Uterus (tissue), 2 donors: Measurements from ENCODE around the gene SRSF4.

Experiments used
- CTCF ChIP-seq, 4 experiments: fragments of 200-600 bp in 2 of 4; fragments of 450-650 bp in 2 of 4; sonication (generic) in 2 of 4; IDR thresholded peaks; one replicate each; pipeline ENCODE4 v1.5.1; 2016 to 2019; ENCODE audit warnings: antibody characterized with exemption in 4 of 4, mild to moderate bottlenecking in 2 of 4, moderate library complexity in 1 of 4
- POLR2A ChIP-seq, 2 donors: fragments of 450-650 bp; IDR thresholded peaks; one replicate each; pipeline ENCODE4 v1.6.1; 2016; ENCODE audit warnings: antibody characterized with exemption in 2 of 2, mild to moderate bottlenecking in 1 of 2, moderate library complexity in 1 of 2

- TF ChIP-seq CTCF (IDR thresholded peaks at IDR 0.05) (no peak), POLR2A (IDR thresholded peaks at IDR 0.05) (no peak)
Observed at GRCh38 chr1:29162025-29162424, 19.7 kb downstream of the SRSF4 start.
